Activated T-helper 1 cell treated with anti-CD3 and anti-CD28 coated beads, Interleukin-12 subunit alpha, Interleukin-12 subunit beta, Interleukin-2, Interleukin-4 antibody, amounts not matched to agents 30 ng/mL and 10 ng/mL and 1 ng/mL, durations not matched to agents 14 hours and 24 hours and 36 hours (primary cell): ENCODE measurements around the gene HMGB4. TPM values are rescaled to one million over a fixed set of nuclear protein-coding genes. Genes with fewer than 3 reads are reported as not detected.

ENCODE experiments used
- DNase-seq: peaks from one replicate; pipeline ENCODE4 v3.0.0; 2021; ENCODE audit warnings: low spot score
- H3K27ac Mint-ChIP-seq: one replicate; pipeline ENCODE4 v1.8.0; 2021; ENCODE audit warnings: mild to moderate bottlenecking, mixed read lengths
- H3K27me3 Mint-ChIP-seq: one replicate; pipeline ENCODE4 v1.8.0; 2022; ENCODE audit warnings: mild to moderate bottlenecking, moderate library complexity, mixed read lengths; ENCODE audit not compliant: insufficient read depth
- H3K36me3 Mint-ChIP-seq: one replicate; pipeline ENCODE4 v1.8.0; 2021; ENCODE audit warnings: low read depth, mixed read lengths
- H3K4me1 Mint-ChIP-seq: one replicate; pipeline ENCODE4 v1.8.0; 2021; ENCODE audit warnings: low read depth, mixed read lengths
- H3K4me3 Mint-ChIP-seq: one replicate; pipeline ENCODE4 v1.8.0; 2021; ENCODE audit warnings: mild to moderate bottlenecking, moderate library complexity, mixed read lengths
- H3K9me3 Mint-ChIP-seq: one replicate; pipeline ENCODE4 v1.8.0; 2021; ENCODE audit warnings: mixed read lengths
- intact Hi-C: fragments of 100-400 bp; cut with micrococcal nuclease; formaldehyde crosslinking; loops from one replicate; pipeline ENCODE4 v1.15.1; 2024
- total RNA-seq: library from RNA; stranded (reverse); gene quantifications from 2 replicates; pipeline ENCODE4 v1.2.3, GENCODE V29; 2022

The HMGB4 gene
- total RNA-seq, 1 donor from 2014 or later: not detected

- Mint-ChIP-seq H3K27me3 (no peaks in the 10 kb centered on the region), H3K4me1 (no peaks in the 10 kb centered on the region), H3K36me3 (no peaks in the 10 kb centered on the region), H3K27ac (no peak overlapping the region), H3K9me3 (no peaks in the 10 kb centered on the region), H3K4me3 (no peak overlapping the region)
- DNase-seq: no peak
- intact Hi-C loops: no loop called here
These were observed 37.6 kb upstream of the HMGB4 start for GRCh38 chr1:33826311-33826710.

GRCh38 chr1:33826711-33827110 lies 37.2 kb upstream of the HMGB4 start:
- Mint-ChIP-seq H3K4me1 (no peaks in the 10 kb centered on the region), H3K4me3 (no peak overlapping the region), H3K9me3 (no peaks in the 10 kb centered on the region), H3K27ac (no peak overlapping the region), H3K27me3 (no peaks in the 10 kb centered on the region), H3K36me3 (no peaks in the 10 kb centered on the region)
- no peak for DNase-seq
- intact Hi-C loops: no loop called here

- intact Hi-C loops: no loop called here
- Mint-ChIP-seq H3K27ac (no peak overlapping the region), H3K4me3 (no peak overlapping the region), H3K9me3 (no peaks in the 10 kb centered on the region), H3K4me1 (no peaks in the 10 kb centered on the region), H3K36me3 (no peaks in the 10 kb centered on the region), H3K27me3 (no peaks in the 10 kb centered on the region)
- DNase-seq: no peak
These were observed 35.8 kb upstream of the HMGB4 start for GRCh38 chr1:33828059-33828458.

DNA sequence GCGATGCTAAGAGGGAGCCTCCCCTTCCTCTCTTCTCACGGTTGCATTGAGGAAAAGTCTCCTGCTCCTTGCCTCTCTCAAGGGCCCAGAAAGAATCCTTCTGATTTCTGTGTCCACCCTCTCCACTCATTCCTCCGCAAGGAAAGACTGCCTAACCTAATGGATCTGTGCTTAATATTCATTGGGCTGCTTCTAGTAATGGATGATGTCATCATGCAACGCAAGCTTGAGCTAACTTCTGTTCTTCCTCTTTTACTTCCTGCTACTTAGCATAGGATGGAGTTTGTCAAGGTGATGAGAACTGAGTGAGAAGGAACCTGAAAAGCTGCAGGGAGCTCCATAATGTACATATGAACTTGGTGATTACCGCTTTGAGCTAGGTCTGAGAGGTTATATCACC lies 35.2 kb upstream of the HMGB4 start:
- Mint-ChIP-seq H3K9me3 (no peaks in the 10 kb centered on the region), H3K27ac (no peak overlapping the region), H3K36me3 (no peaks in the 10 kb centered on the region), H3K4me3 (no peak overlapping the region), H3K4me1 (no peaks in the 10 kb centered on the region), H3K27me3 (no peaks in the 10 kb centered on the region)
- DNase-seq: no peak
- intact Hi-C loops: no loop called here

DNA sequence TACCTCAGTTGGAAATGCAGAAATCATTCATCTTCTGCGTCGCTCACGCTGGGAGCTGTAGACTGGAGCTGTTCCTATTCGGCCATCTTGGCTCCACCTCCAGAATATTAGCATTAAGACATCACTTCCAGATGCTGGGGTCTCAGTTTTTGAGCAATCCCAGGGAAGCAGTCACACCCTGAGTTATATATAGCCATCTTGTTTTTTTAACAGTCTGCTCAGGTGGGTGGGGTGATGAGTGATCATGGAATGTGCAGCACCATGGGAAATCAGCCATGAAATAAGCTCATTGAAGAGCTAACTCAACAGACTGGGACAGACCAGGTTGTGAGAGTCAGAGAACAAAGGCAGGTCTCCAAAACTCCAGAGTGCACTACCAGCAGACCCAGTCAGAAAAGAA lies 27.0 kb upstream of the HMGB4 start:
- Mint-ChIP-seq H3K27ac (no peak overlapping the region), H3K4me1 (no peaks in the 10 kb centered on the region), H3K36me3 (no peaks in the 10 kb centered on the region), H3K27me3 (peaks cover 4% of the 10 kb centered on the region), H3K9me3 (no peaks in the 10 kb centered on the region), H3K4me3 (no peak overlapping the region)
- intact Hi-C loops: no loop called here
- DNase-seq: no peak

DNA sequence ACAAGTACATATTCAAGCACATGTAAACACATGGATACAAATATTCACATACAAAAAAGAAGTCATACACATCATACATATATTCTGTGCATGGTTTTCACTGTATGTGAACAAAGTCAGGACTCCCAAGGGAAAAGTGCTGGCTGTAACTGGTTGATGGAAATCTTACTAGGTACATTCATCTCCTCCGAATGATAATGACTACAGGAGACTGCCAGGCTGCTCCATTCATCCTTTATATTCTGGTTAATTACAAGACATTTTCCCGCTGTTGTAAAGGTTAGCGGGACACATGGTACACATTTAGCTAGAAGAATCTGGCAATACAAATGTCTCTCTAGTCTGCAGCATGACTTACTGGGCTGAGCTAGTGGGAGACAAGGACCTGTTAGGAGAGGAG lies 26.2 kb upstream of the HMGB4 start:
- no peak overlapping the region for H3K4me3 Mint-ChIP-seq
- H3K9me3 Mint-ChIP-seq: no peaks in the 10 kb centered on the region
- H3K27me3 Mint-ChIP-seq: peaks cover 4% of the 10 kb centered on the region
- H3K27ac Mint-ChIP-seq: no peak overlapping the region
- DNase-seq: no peak
- intact Hi-C loops: no loop called here
- H3K36me3 Mint-ChIP-seq: no peaks in the 10 kb centered on the region
- H3K4me1 Mint-ChIP-seq: no peaks in the 10 kb centered on the region

GRCh38 chr1:33841494-33841893 lies 22.4 kb upstream of the HMGB4 start:
- no peaks in the 10 kb centered on the region for H3K4me1 Mint-ChIP-seq
- peaks cover 4% of the 10 kb centered on the region for H3K27me3 Mint-ChIP-seq
- no peak overlapping the region for H3K27ac Mint-ChIP-seq
- H3K9me3 Mint-ChIP-seq: no peaks in the 10 kb centered on the region
- no peaks in the 10 kb centered on the region for H3K36me3 Mint-ChIP-seq
- DNase-seq: no peak
- H3K4me3 Mint-ChIP-seq: no peak overlapping the region
- intact Hi-C loops: no loop called here

DNA sequence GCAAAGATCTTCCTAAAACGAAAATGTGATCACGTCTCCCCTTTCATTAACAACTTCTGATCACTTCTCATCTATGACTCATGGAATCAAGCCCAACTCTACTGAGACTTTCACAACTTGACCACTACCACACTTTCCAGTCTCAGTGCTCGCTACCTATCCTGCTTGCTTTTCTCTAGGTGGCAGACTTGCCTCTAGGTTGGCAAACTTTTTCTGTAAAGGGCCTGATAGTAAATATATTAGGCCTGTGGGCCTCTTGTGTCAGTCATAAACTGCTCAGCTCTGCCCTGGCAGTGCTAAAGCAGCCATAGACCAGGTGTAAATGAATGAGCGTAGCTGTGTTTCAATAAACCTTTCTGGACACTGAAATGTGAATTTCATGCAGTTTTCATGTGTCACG lies 21.5 kb upstream of the HMGB4 start:
- no peaks in the 10 kb centered on the region for H3K9me3 Mint-ChIP-seq
- no peaks in the 10 kb centered on the region for H3K36me3 Mint-ChIP-seq
- intact Hi-C loops: no loop called here
- no peak for DNase-seq
- peaks cover 4% of the 10 kb centered on the region for H3K27me3 Mint-ChIP-seq
- H3K27ac Mint-ChIP-seq: no peak overlapping the region
- no peak overlapping the region for H3K4me3 Mint-ChIP-seq
- no peaks in the 10 kb centered on the region for H3K4me1 Mint-ChIP-seq

GRCh38 chr1:33844166-33844565 lies 19.7 kb upstream of the HMGB4 start:
- intact Hi-C loops: no loop called here
- no peak overlapping the region for H3K4me3 Mint-ChIP-seq

DNA sequence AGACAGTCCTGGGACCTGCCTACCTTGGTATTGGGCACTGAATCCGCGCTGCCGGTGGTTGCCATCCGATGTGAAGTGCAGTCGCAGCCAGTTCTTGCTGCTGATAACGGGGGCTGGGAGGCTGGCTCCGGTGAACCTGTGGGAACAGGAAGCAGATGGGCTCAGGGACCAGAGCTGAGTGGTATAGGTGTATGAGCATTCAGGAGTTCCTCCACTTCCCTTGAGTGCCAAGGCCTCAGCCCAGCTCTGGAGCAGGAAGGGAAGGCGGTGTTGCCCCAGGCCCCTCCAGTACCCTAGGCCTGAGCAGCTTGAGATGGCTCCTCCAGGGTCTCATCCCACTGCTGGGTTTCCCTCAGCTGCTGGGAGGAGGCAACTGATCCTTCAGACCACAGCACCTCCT lies 17.0 kb upstream of the HMGB4 start:
- intact Hi-C loops: no loop called here
- no peaks in the 10 kb centered on the region for H3K36me3 Mint-ChIP-seq
- H3K27me3 Mint-ChIP-seq: peaks cover 4% of the 10 kb centered on the region
- H3K9me3 Mint-ChIP-seq: no peaks in the 10 kb centered on the region
- H3K4me1 Mint-ChIP-seq: no peaks in the 10 kb centered on the region
- no peak for DNase-seq
- no peak overlapping the region for H3K4me3 Mint-ChIP-seq
- no peak overlapping the region for H3K27ac Mint-ChIP-seq

More at GRCh38 chr1:33844166-33844565, 19.7 kb upstream of the HMGB4 start:
- no peak overlapping the region for H3K27ac Mint-ChIP-seq
- peaks cover 7% of the 10 kb centered on the region for H3K27me3 Mint-ChIP-seq
- no peak for DNase-seq
- H3K9me3 Mint-ChIP-seq: no peaks in the 10 kb centered on the region
- no peaks in the 10 kb centered on the region for H3K36me3 Mint-ChIP-seq
- no peaks in the 10 kb centered on the region for H3K4me1 Mint-ChIP-seq

- no peaks in the 10 kb centered on the region for H3K9me3 Mint-ChIP-seq
- H3K36me3 Mint-ChIP-seq: no peaks in the 10 kb centered on the region
- H3K4me1 Mint-ChIP-seq: no peaks in the 10 kb centered on the region
- intact Hi-C loops: no loop called here
- no peak overlapping the region for H3K4me3 Mint-ChIP-seq
- H3K27me3 Mint-ChIP-seq: peaks cover 5% of the 10 kb centered on the region
- no peak for DNase-seq
- no peak overlapping the region for H3K27ac Mint-ChIP-seq
These were observed 15.5 kb upstream of the HMGB4 start for GRCh38 chr1:33848205-33848937.

GRCh38 chr1:33849211-33849610 lies 14.7 kb upstream of the HMGB4 start:
- Mint-ChIP-seq H3K36me3 (no peaks in the 10 kb centered on the region), H3K27me3 (peaks cover 5% of the 10 kb centered on the region), H3K27ac (no peak overlapping the region), H3K4me1 (no peaks in the 10 kb centered on the region), H3K9me3 (no peaks in the 10 kb centered on the region), H3K4me3 (no peak overlapping the region)
- DNase-seq: no peak
- intact Hi-C loops: no loop called here

DNA sequence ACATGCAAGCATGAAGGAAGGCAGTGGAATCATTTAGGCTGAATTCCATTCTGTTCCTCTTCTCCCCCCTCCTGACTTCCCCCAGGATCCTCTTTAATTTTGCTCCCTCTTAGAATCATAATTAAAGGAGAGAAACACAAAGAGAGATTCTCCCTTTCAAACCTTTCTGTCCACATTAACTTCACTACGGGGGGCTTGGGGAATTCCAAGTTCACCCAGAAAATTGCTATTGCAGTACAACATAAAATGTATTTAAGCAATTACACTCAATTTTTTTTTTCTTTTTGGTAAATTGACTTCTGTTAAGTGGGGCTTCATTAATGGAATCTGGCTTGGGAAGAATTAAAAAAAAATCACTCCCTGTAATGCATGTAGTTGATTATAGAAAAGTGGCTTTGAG lies 13.4 kb upstream of the HMGB4 start:
- H3K27me3 Mint-ChIP-seq: peaks cover 5% of the 10 kb centered on the region
- H3K4me3 Mint-ChIP-seq: no peak overlapping the region
- intact Hi-C loops: no loop called here
- H3K4me1 Mint-ChIP-seq: no peaks in the 10 kb centered on the region
- DNase-seq: no peak
- no peaks in the 10 kb centered on the region for H3K9me3 Mint-ChIP-seq
- H3K36me3 Mint-ChIP-seq: no peaks in the 10 kb centered on the region
- no peak overlapping the region for H3K27ac Mint-ChIP-seq

DNA sequence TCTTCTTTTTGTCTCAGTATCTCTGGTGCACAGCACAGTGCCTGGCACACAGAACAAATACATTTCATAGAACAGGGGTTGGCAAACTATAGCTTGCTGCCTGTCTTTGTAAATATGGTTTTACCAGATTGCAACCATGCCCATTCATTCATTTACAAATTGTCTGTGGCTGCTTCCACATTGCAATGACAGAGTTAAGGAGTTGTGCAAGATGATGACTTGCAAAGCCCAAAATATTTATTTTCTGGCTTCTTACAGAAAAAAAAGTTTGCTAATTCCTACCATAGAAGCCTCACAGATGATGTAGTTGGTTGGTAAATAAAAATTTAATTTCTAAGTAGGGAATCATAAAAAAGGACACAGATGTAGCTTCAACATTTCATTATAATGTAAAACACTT lies 11.2 kb upstream of the HMGB4 start:
- H3K27ac Mint-ChIP-seq: no peak overlapping the region
- peaks cover 5% of the 10 kb centered on the region for H3K27me3 Mint-ChIP-seq
- DNase-seq: no peak
- no peaks in the 10 kb centered on the region for H3K9me3 Mint-ChIP-seq
- H3K36me3 Mint-ChIP-seq: no peaks in the 10 kb centered on the region
- no peak overlapping the region for H3K4me3 Mint-ChIP-seq
- H3K4me1 Mint-ChIP-seq: no peaks in the 10 kb centered on the region
- intact Hi-C loops: no loop called here
